HL-60 (cell line): ENCODE results near the gene PITHD1.
A peak's percentile ranks its signal among the peaks of the same experiment; 100 is the strongest.

Experiments used
- DNase-seq, 2 experiments: peaks; one replicate each; pipeline ENCODE4 v3.0.0-alpha.2; 2010 to 2020; ENCODE audit warnings: low read depth in 1 of 2, low spot score in 1 of 2
- H3K27ac ChIP-seq: fragments of 250-450 bp; sonication (Bioruptor Pico); replicated peaks from 2 replicates; pipeline ENCODE4 v1.5.1; 2020; ENCODE audit warnings: mild to moderate bottlenecking, moderate library complexity
- H3K27me3 ChIP-seq: fragments of 250-450 bp; sonication (Bioruptor Pico); 2 replicates; pipeline ENCODE4 v1.5.1; 2021; ENCODE audit warnings: mild to moderate bottlenecking, moderate library complexity; ENCODE audit not compliant: insufficient read depth, poor library complexity, severe bottlenecking
- H3K4me3 ChIP-seq: replicated peaks from 2 replicates; pipeline ENCODE4 v1.5.1; 2011; ENCODE audit warnings: mild to moderate bottlenecking, control low read depth, low read length; ENCODE audit not compliant: insufficient read depth
- CTCF ChIP-seq: IDR thresholded peaks from one replicate; pipeline ENCODE4 v1.5.1; 2011; ENCODE audit warnings: low read length, control low read depth, inconsistent platforms; ENCODE audit not compliant: insufficient read depth
- GABPA ChIP-seq: IDR thresholded peaks from 2 replicates; pipeline ENCODE4 v1.6.1; 2012; ENCODE audit warnings: low read depth
- POLR2AphosphoS5 ChIP-seq: IDR thresholded peaks from 2 replicates; pipeline ENCODE4 v1.6.1; 2012; ENCODE audit warnings: low read depth
- REST ChIP-seq: IDR thresholded peaks from 2 replicates; pipeline ENCODE4 v1.6.1; 2012; ENCODE audit warnings: low read depth; ENCODE audit not compliant: insufficient replicate concordance
- SPI1 ChIP-seq: IDR thresholded peaks from 2 replicates; pipeline ENCODE4 v1.6.1; 2012; ENCODE audit warnings: low read depth, mild to moderate bottlenecking, borderline replicate concordance

Gene PITHD1

GRCh38 chr1:23816906-23817305 lies 38.7 kb downstream of the PITHD1 start:
- Histone ChIP-seq H3K27ac (peak overlapping the region; percentile 42), H3K27me3 (no peaks in the 10 kb centered on the region), H3K4me3 (no peak overlapping the region)
- peak in 1 of 2 experiments; percentile 47 for DNase-seq
- peak; percentile 87 for TF ChIP-seq SPI1
- TF ChIP-seq POLR2AphosphoS5: no peak

GRCh38 chr1:23817633-23818032 lies 39.4 kb downstream of the PITHD1 start:
- peak overlapping the region; percentile 42 for H3K27ac ChIP-seq
- no peak for TF ChIP-seq POLR2AphosphoS5
- TF ChIP-seq CTCF: no peak
- TF ChIP-seq GABPA: no peak
- no peak for TF ChIP-seq SPI1
- TF ChIP-seq REST: no peak
- no peaks in the 10 kb centered on the region for H3K27me3 ChIP-seq
- no peak for DNase-seq
- no peak overlapping the region for H3K4me3 ChIP-seq

DNA sequence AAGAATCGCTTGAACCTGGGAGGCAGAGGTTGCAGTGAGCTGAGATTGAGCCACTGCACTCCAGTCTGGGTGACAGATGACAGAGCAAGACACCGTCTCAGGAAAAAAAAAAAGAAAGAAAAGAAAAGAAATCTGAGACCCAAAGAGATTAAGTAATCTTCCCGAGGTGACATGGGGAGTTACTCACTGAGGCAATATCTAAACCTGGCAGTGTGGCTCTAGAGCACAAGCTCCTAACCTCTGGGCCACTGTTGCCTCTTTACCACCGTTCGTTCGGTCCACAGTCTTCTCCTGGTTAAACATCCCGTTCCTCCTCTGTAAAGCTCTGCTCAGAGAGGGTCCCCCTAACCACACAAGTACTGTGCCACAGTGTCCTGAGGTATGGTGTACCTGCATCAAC lies 45.5 kb downstream of the PITHD1 start:
- H3K4me3 ChIP-seq: no peak overlapping the region
- no peak for TF ChIP-seq POLR2AphosphoS5
- TF ChIP-seq SPI1: no peak
- TF ChIP-seq GABPA: no peak
- no peak for TF ChIP-seq REST
- TF ChIP-seq CTCF: no peak
- H3K27me3 ChIP-seq: no peaks in the 10 kb centered on the region
- DNase-seq: no peak
- H3K27ac ChIP-seq: no peak overlapping the region

DNA sequence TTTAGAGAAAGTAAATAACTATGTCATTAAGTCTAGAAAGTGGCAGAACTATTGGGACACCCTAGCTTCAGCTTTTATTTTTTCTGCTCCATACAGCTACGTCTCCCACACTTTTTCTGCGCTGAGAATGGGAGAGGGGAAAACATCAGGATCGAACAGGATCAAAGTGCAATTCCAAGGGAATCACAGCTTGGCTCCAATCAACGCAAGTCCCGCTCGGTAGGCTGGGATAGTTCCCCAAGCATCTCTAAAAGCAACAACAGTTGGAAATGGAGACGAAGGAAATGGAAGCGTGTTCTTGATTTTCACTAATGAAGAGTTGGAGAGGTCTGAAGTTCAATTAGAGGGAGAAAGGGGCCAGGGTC lies 46.5 kb downstream of the PITHD1 start:
- no peak for DNase-seq
- TF ChIP-seq POLR2AphosphoS5 (no peak), GABPA (no peak), REST (no peak), CTCF (no peak), SPI1 (no peak)
- Histone ChIP-seq H3K27me3 (no peaks in the 10 kb centered on the region), H3K4me3 (peak overlapping the region; percentile 93), H3K27ac (peak overlapping the region; percentile 78)
